M059J (cell line): ENCODE measurements around the gene CACNG8. TPM values are rescaled to one million over a fixed set of nuclear protein-coding genes. Genes with fewer than 3 reads are reported as not detected.
A peak's percentile ranks its signal among the peaks of the same experiment; 100 is the strongest.

Experiments
- DNase-seq: peaks from one replicate; pipeline ENCODE4 v3.0.0-alpha.2; 2012; ENCODE audit warnings: low read depth
- total RNA-seq: library from RNA; depleted of rRNA; stranded (reverse); fragments of >200 nt; shearing (Covaris generic); gene quantifications from 2 replicates; pipeline ENCODE4 v1.2.3, GENCODE V29; 2014

Gene CACNG8
- total RNA-seq, 1 experiment from 2014 or later = 0.15 TPM

DNA sequence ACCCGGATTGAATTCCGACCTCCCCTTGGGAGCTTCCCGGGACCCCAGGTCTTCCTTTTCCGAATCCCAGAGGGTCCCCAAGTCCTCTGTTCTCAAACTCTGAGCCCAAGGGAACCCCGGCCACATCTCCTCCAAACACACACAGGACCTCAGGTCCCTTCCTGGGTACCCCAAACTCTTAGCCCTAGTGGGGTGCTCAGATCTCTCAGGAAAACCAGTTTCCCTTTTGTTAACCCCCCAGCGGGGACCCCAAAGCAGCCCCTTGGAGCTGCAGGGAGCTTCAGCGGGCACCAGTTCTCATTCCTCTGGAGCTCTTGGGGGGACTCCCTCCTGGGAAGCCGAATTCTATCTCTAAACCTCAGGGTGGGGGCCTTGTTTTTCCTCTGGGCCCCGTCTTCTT, 29.5 kb downstream of the CACNG8 start:
- DNase-seq = no peak

DNA sequence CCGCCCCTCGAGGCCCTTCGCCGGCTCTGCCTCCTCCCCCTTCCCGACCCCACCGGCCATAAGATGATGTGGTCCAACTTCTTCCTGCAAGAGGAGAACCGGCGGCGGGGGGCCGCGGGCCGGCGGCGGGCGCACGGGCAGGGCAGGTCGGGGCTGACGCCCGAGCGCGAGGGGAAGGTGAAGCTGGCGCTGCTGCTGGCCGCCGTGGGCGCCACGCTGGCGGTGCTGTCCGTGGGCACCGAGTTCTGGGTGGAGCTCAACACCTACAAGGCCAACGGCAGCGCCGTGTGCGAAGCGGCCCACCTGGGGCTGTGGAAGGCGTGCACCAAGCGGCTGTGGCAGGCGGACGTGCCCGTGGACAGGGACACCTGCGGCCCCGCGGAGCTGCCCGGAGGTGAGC, 30.1 kb downstream of the CACNG8 start:
- DNase-seq = no peak

GRCh38 chr19:53993448-53993847, 30.7 kb downstream of the CACNG8 start:
- no peak for DNase-seq

- no peak for DNase-seq
Observed at GRCh38 chr19:53994811-53995210, 32.1 kb downstream of the CACNG8 start.

DNA sequence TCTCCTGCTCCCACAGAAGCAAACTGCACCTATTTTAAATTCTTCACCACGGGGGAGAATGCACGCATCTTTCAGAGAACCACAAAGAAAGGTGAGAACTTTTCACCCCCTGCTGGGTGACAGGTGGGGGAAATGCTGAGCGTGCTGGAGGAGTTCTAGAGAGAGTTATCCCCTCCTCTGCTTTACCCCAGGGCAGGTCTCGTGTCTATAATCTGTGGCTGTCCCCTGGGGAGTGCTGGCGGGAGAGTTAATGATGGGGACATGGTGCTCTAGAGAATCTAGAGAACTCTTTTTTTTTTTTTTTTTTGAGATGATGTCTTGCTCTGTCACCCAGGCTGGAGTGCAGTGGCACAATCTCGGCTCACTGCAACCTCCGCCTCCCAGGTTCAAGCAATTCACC, 35.5 kb downstream of the CACNG8 start:
- no peak for DNase-seq

GRCh38 chr19:53999694-54000093, 37.0 kb downstream of the CACNG8 start:
- DNase-seq = no peak

DNA sequence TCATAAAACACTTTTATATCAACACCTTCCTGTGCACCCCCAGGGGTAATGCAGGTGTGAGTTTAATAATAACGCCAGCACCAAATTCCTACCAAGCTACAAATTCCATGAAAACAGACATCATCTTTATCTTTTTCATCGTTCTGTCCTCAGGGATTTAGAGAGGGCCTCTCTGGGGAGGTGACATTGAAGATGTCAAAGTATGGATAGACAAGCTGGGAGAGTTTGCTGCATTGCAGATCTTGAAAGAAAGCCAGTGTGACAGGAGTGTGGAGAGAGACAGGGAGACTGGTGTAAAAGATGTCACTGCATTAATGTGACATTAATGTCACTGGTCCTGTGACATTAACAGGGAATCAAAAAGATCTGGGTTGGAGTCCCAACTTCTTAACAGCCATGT, 38.8 kb downstream of the CACNG8 start:
- DNase-seq = no peak

DNA sequence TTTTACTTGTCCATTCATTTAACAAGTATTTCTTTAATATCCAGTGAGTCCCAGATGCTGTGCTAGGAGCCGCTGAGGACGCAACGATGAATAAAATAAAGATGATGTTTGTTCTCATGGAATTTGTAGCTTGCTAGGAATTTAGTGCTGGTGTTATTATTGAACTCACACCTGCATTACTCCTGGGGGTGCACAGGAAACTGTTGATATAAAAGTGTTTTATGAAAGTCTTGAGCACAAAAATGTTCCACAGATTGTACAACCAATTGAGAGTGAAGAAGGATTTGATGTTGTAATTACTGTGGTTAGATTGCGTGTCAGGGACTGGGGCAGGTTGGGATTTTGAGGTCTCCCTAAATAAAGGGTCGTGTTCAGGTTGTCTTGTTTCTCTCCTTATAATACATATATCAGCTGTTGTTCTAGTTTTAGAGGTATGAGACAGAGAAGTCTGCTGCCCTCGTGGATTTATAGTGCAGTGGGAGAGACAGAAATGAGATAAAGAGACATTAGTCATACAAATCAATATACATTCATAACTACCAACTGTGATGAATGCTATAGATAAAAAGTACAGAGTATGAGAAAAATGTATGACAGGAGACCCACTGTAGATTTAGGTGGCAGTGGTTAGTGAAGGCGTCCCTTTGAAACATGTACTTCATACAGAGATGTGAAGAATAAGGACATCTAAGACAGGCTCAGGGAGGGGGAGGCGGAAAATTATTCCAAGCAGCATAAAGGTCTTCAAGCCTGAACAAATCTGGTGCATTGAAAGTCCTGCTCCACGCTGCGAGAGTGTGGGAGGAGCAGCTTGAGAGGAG, 40.0 kb downstream of the CACNG8 start:
- DNase-seq = no peak

DNA sequence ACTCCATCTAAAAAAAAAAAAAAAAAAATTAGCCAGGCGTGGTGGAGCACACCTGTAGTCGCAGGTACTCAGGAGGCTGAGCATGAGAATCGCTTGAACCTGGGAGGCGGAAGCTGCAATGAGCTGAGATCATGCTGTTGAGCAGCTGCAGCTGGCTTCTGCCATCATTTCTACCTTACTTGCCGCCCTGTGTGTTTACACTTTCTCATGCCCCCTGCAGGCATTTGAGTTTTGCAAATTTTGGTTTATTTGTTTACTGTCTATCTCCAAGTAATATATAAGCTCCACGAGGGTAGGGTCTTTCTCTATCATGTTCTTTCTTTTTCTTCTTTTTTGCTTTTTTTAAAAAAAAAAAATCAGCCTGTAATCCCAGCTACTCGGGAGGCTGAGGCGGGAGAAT, 46.7 kb downstream of the CACNG8 start:
- no peak for DNase-seq

GRCh38 chr19:54010474-54010873, 47.7 kb downstream of the CACNG8 start:
- DNase-seq = no peak

GRCh38 chr19:54011507-54012211, 48.9 kb downstream of the CACNG8 start:
- no peak for DNase-seq

- DNase-seq = no peak
Observed at GRCh38 chr19:54013866-54014265, 51.1 kb downstream of the CACNG8 start.

- no peak for DNase-seq
Observed at GRCh38 chr19:54014920-54015560, 52.3 kb downstream of the CACNG8 start.

- peak; percentile 81 for DNase-seq
Observed at GRCh38 chr19:54017261-54017660, 54.5 kb downstream of the CACNG8 start.

- DNase-seq = no peak
Observed at GRCh38 chr19:54021363-54021762, 58.6 kb downstream of the CACNG8 start.

DNA sequence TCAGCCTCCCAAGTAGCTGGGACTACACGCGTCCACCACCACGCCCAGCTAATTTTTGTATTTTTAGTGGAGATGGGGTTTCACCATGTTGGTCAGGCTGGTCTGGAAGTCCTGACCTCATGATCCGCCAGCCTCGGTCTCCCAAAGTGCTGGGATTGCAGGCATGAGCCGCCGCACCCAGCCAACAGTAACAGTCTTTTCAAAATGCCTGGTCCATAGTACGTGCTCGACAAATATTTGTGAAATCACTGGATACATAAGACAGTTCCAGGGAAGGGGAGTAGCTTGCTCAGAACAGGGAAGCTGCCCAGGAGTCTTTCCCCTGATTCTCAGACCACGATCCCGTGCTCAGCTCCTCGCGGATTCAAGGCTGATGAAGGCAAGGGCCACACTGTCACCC, 59.2 kb downstream of the CACNG8 start:
- DNase-seq = no peak

- peak; percentile 15 for DNase-seq
Observed at GRCh38 chr19:54023191-54023590, 60.5 kb downstream of the CACNG8 start.

DNA sequence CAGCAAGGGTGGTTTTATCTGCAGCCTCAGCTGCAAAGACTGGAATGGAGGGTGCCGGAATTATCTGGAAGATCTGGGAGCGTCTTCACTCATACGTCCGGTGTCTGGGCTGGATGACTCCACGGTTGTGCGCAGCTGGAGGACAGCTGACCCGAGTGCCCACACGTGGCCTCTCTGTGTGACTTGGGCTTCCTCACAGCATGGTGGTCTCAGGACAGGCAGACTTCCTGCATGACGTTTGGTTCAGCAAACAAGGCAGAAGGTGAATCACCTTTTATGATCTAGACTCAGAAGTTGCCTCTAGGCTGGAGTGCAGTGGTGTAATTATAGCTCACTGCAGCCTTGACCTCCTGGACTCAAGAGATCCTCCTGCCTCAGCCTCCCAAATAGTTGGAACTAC, 61.9 kb downstream of the CACNG8 start:
- DNase-seq = peak; percentile 38

GRCh38 chr19:54026656-54027055, 63.9 kb downstream of the CACNG8 start:
- DNase-seq = no peak

- DNase-seq = no peak
Observed at GRCh38 chr19:54029301-54029700, 66.6 kb downstream of the CACNG8 start.

- peak; percentile 80 for DNase-seq
Observed at GRCh38 chr19:54029930-54030490, 67.3 kb downstream of the CACNG8 start.

DNA sequence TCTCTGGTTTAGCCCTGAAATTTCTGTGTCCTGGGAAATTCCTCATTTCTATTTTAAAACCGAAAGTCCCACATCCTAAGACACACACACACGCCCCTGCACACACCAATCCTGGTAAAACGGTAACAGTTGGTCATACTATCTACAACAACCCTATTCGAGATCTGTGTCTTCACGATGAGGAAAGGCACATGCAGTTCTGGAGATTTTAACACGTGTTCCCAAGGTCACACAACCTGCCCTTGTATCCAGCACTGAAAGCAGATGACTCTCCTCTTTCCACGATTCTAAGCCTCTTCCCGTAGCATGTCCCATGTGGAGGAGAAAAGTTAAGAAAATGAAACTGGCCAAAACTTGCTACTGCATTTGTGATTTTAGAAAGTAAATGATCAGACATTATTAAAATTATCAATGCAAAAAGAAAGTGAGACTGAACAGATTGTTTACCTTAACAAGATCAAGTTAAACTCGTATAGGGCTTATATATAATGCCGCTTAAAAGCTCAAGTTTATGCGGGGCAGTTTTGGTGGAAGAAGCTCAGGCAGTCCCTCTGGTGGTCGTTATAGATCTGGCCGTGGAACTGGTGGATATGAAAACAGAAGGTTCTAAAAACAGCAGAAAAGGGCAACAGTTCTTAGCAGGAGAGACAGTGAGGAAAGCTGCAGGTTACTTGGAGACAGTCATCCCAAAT, 68.3 kb downstream of the CACNG8 start:
- peak; percentile 52 for DNase-seq
